ENCODE measurements around the gene SHB.
A peak's percentile ranks its signal among the peaks of the same experiment; 100 is the strongest.

The SHB gene

GRCh38 chr9:38001430-38001829 is 67.6 kb downstream of the SHB start:
- TF ChIP-seq CTCF (IDR thresholded peaks at IDR 0.05) (no peak), ZFX (IDR thresholded peaks at IDR 0.05; ENCODE audit: borderline replicate concordance) (no peak)
- H3K27ac ChIP-seq = no peak overlapping the region

GRCh38 chr9:38000735-38001134 is 68.3 kb downstream of the SHB start:
- TF ChIP-seq CTCF (IDR thresholded peaks at IDR 0.05) (no peak), ZFX (IDR thresholded peaks at IDR 0.05; ENCODE audit: borderline replicate concordance) (no peak)
- H3K27ac ChIP-seq = no peak overlapping the region

- TF ChIP-seq CTCF (IDR thresholded peaks at IDR 0.05) (peak; percentile 27; the same call in 1 of the 2 replicates), ZFX (IDR thresholded peaks at IDR 0.05; ENCODE audit: borderline replicate concordance) (no peak)
- no peak overlapping the region for H3K27ac ChIP-seq
Measured at GRCh38 chr9:38000332-38000731, 68.7 kb downstream of the SHB start.

GRCh38 chr9:37999588-38000189 is 69.3 kb downstream of the SHB start:
- H3K27ac ChIP-seq = no peak overlapping the region
- TF ChIP-seq ZFX (IDR thresholded peaks at IDR 0.05; ENCODE audit: borderline replicate concordance) (no peak), CTCF (IDR thresholded peaks at IDR 0.05) (no peak)

GRCh38 chr9:37998881-37999587 is 70.0 kb downstream of the SHB start:
- no peak overlapping the region for H3K27ac ChIP-seq
- TF ChIP-seq ZFX (IDR thresholded peaks at IDR 0.05; ENCODE audit: borderline replicate concordance) = no peak

- TF ChIP-seq CTCF (IDR thresholded peaks at IDR 0.05) (no peak), ZFX (IDR thresholded peaks at IDR 0.05; ENCODE audit: borderline replicate concordance) (no peak)
- no peak overlapping the region for H3K27ac ChIP-seq
Measured at GRCh38 chr9:37997636-37998374, 71.2 kb downstream of the SHB start.

GRCh38 chr9:37996819-37997217 is 72.2 kb downstream of the SHB start:
- H3K27ac ChIP-seq = no peak overlapping the region
- TF ChIP-seq CTCF (IDR thresholded peaks at IDR 0.05) (no peak), ZFX (IDR thresholded peaks at IDR 0.05; ENCODE audit: borderline replicate concordance) (no peak)

Measured in 22Rv1 (cell line).